H1 (cell line): ENCODE data around the gene LRRC26. TPM values are rescaled to one million over a fixed set of nuclear protein-coding genes. Genes with fewer than 3 reads are reported as not detected.

Experiments used
- CTCF ChIA-PET: fragments of 300-600 bp; sonication (Branson Sonifier 250); formaldehyde crosslinking; loops from one replicate; lab custom pipeline; 2021; ENCODE audit not compliant: partially characterized antibody; lab: Charles Lee
- POLR2A ChIA-PET: fragments of 300-600 bp; sonication (Branson Sonifier 250); formaldehyde crosslinking; loops from one replicate; lab custom pipeline; 2021; ENCODE audit warnings: inconsistent platforms; ENCODE audit not compliant: partially characterized antibody; lab: Charles Lee
- DNase-seq, 2 experiments: peaks; one replicate each; pipeline versions ENCODE4 v3.0.0 to v3.0.0-alpha.2; 2010 to 2022; ENCODE audit warnings: low spot score in 2 of 2, low read depth in 1 of 2, mixed read lengths in 1 of 2
- FAIRE-seq: peaks from 2 replicates; lab custom pipeline; 2011; peaks lifted over from hg19 to GRCh38; lab: Jason Lieb, UNC
- H2AFZ ChIP-seq: 2 replicates; pipeline ENCODE4 v1.8.1; 2012; ENCODE audit warnings: low read length, inconsistent platforms
- H2AK5ac ChIP-seq: 2 replicates; pipeline ENCODE4 v1.6.1; 2013; ENCODE audit warnings: low read depth, low read length
- H2BK120ac ChIP-seq: replicated peaks from 2 replicates; pipeline ENCODE3; 2013; ENCODE audit warnings: low read depth, low read length, inconsistent platforms
- H2BK12ac ChIP-seq: 2 replicates; pipeline ENCODE4 v1.6.1; 2013; ENCODE audit warnings: low read depth, low read length
- H2BK15ac ChIP-seq: 2 replicates; pipeline ENCODE4 v1.6.1; 2013; ENCODE audit warnings: low read length
- H2BK20ac ChIP-seq: 2 replicates; pipeline ENCODE4 v1.6.1; 2013; ENCODE audit warnings: low read length
- H2BK5ac ChIP-seq: 2 replicates; pipeline ENCODE4 v1.6.1; 2013; ENCODE audit warnings: low read depth, low read length
- H3K14ac ChIP-seq: 2 replicates; pipeline ENCODE4 v1.6.1; 2013; ENCODE audit warnings: inconsistent platforms; ENCODE audit not compliant: insufficient read length
- H3K18ac ChIP-seq: 2 replicates; pipeline ENCODE4 v1.6.1; 2013; ENCODE audit warnings: low read length; ENCODE audit errors: extremely low read depth
- H3K23ac ChIP-seq: 2 replicates; pipeline ENCODE4 v1.6.1; 2013; ENCODE audit warnings: inconsistent platforms; ENCODE audit not compliant: insufficient read length
- H3K23me2 ChIP-seq: 2 replicates; pipeline ENCODE4 v1.6.1; 2013; ENCODE audit warnings: low read depth, low read length
- H3K27ac ChIP-seq: 2 replicates; pipeline ENCODE4 v1.6.1; 2011; ENCODE audit warnings: low read depth, low read length, inconsistent platforms
- H3K27me3 ChIP-seq, 4 experiments: replicated peaks in 1 of 4; 1 replicate in 1 of 4; 2 replicates in 3 of 4; pipeline versions ENCODE4 v1.6.1 to v1.8.1; 2011 to 2013; ENCODE audit warnings: low read length in 3 of 4, mild to moderate bottlenecking in 3 of 4, inconsistent platforms in 2 of 4, mixed read lengths in 2 of 4, moderate library complexity in 1 of 4; ENCODE audit not compliant: control insufficient read depth in 3 of 4, insufficient read depth in 3 of 4; ENCODE audit errors: extremely low read depth in 1 of 4
- H3K36me3 ChIP-seq, 4 experiments: 2 replicates each; pipeline versions ENCODE4 v1.6.1 to v1.8.1; 2011 to 2013; ENCODE audit warnings: mild to moderate bottlenecking in 4 of 4, low read length in 3 of 4, moderate library complexity in 2 of 4, control low read depth in 1 of 4, inconsistent platforms in 1 of 4; ENCODE audit not compliant: insufficient read depth in 4 of 4, control insufficient read depth in 2 of 4
- H3K4ac ChIP-seq: replicated peaks from 2 replicates; pipeline ENCODE3; 2013; ENCODE audit warnings: low read length, low read depth, mixed read lengths, inconsistent platforms; ENCODE audit not compliant: insufficient read length
- H3K4me1 ChIP-seq, 4 experiments: replicated peaks in 1 of 4; 1 replicate in 1 of 4; 2 replicates in 3 of 4; pipeline versions ENCODE4 v1.6.1 to v1.8.1; 2011 to 2013; ENCODE audit warnings: low read length in 3 of 4, inconsistent platforms in 2 of 4, mixed read lengths in 1 of 4; ENCODE audit not compliant: insufficient read depth in 4 of 4, control insufficient read depth in 3 of 4
- H3K4me2 ChIP-seq, 2 experiments: 2 replicates each; pipeline versions ENCODE4 v1.6.1 to v1.8.1; 2011 to 2013; ENCODE audit warnings: low read depth in 2 of 2, low read length in 2 of 2, control low read depth in 1 of 2, inconsistent platforms in 1 of 2, mild to moderate bottlenecking in 1 of 2; ENCODE audit not compliant: insufficient read depth in 1 of 2
- H3K4me3 ChIP-seq, 4 experiments: fragments of 200-600, 300-600 bp in 1 of 4; sonication (generic), shearing (Covaris generic), sonication (Bioruptor Twin) in 1 of 4; 2 replicates each; pipeline versions ENCODE4 v1.5.1 to v1.8.1; 2011 to 2016; ENCODE audit warnings: low read length in 4 of 4, low read depth in 3 of 4, control low read depth in 2 of 4, inconsistent platforms in 2 of 4, mild to moderate bottlenecking in 2 of 4, mixed read lengths in 1 of 4, moderate library complexity in 1 of 4; ENCODE audit not compliant: insufficient read depth in 2 of 4; ENCODE audit errors: extremely low read depth in 1 of 4
- H3K56ac ChIP-seq: replicated peaks from 2 replicates; pipeline ENCODE3; 2013; ENCODE audit warnings: low read depth, mild to moderate bottlenecking, mixed read lengths, low read length, inconsistent platforms; ENCODE audit not compliant: insufficient read length
- H3K79me1 ChIP-seq: 2 replicates; pipeline ENCODE4 v1.6.1; 2013; ENCODE audit warnings: low read depth, low read length, control low read depth
- H3K79me2 ChIP-seq, 2 experiments: 2 replicates each; pipeline versions ENCODE4 v1.6.1 to v1.8.1; 2012 to 2013; ENCODE audit warnings: low read length in 2 of 2, mild to moderate bottlenecking in 2 of 2, inconsistent platforms in 1 of 2; ENCODE audit not compliant: insufficient read depth in 2 of 2, control insufficient read depth in 1 of 2
- H3K9ac ChIP-seq, 4 experiments: replicated peaks in 1 of 4; 1 replicate in 1 of 4; 2 replicates in 3 of 4; pipeline versions ENCODE4 v1.6.1 to v1.8.1; 2011 to 2013; ENCODE audit warnings: low read depth in 3 of 4, low read length in 3 of 4, control low read depth in 2 of 4, mild to moderate bottlenecking in 2 of 4, moderate library complexity in 2 of 4, inconsistent platforms in 1 of 4; ENCODE audit errors: extremely low read depth in 1 of 4
- H3K9me3 ChIP-seq, 2 experiments: 2 replicates each; pipeline versions ENCODE4 v1.6.1 to v1.8.1; 2012 to 2013; ENCODE audit warnings: mild to moderate bottlenecking in 2 of 2, moderate library complexity in 2 of 2, control low read depth in 1 of 2, inconsistent platforms in 1 of 2, low read depth in 1 of 2, low read length in 1 of 2, mixed read lengths in 1 of 2; ENCODE audit not compliant: insufficient read depth in 2 of 2
- H4K20me1 ChIP-seq, 2 experiments: replicated peaks in 1 of 2; 2 replicates each; pipeline versions ENCODE3 to v1.8.1; 2011 to 2013; ENCODE audit warnings: inconsistent platforms in 2 of 2, low read length in 2 of 2, mild to moderate bottlenecking in 1 of 2; ENCODE audit not compliant: insufficient read depth in 2 of 2, control insufficient read depth in 1 of 2
- H4K5ac ChIP-seq: 2 replicates; pipeline ENCODE4 v1.6.1; 2013; ENCODE audit warnings: low read length, low read depth, mixed read lengths, inconsistent platforms; ENCODE audit not compliant: insufficient read length
- H4K8ac ChIP-seq: 2 replicates; pipeline ENCODE4 v1.8.0; 2013; ENCODE audit warnings: mild to moderate bottlenecking, moderate library complexity, low read length, inconsistent platforms; ENCODE audit not compliant: insufficient read depth; ENCODE audit errors: extremely low read depth
- H4K91ac ChIP-seq: replicated peaks from 2 replicates; pipeline ENCODE3; 2013; ENCODE audit warnings: low read length, mixed read lengths, inconsistent platforms; ENCODE audit not compliant: insufficient read length
- CHD2 ChIP-seq: IDR thresholded peaks from 2 replicates; pipeline ENCODE4 v1.6.1; 2012; ENCODE audit warnings: low read length, improper control_type of control experiment
- CTCF ChIP-seq, 3 experiments: IDR thresholded peaks; 1 replicate in 2 of 3; 2 replicates in 1 of 3; pipeline versions ENCODE4 v1.5.1 to v1.6.1; 2011; ENCODE audit warnings: low read length in 3 of 3, mild to moderate bottlenecking in 3 of 3, inconsistent platforms in 2 of 3, low read depth in 1 of 3, moderate library complexity in 1 of 3; ENCODE audit not compliant: insufficient read depth in 1 of 3; ENCODE audit errors: control extremely low read depth in 1 of 3
- GABPA ChIP-seq: IDR thresholded peaks from 2 replicates; pipeline ENCODE4 v1.6.1; 2011; ENCODE audit warnings: mild to moderate bottlenecking, low read length, moderate library complexity, borderline replicate concordance; ENCODE audit not compliant: insufficient read depth
- JUN ChIP-seq: IDR thresholded peaks from 2 replicates; pipeline ENCODE4 v1.6.1; 2011; ENCODE audit warnings: low read depth, mild to moderate bottlenecking, improper control_type of control experiment, low read length
- MAFK ChIP-seq: IDR thresholded peaks from 2 replicates; pipeline ENCODE4 v1.6.1; 2012; ENCODE audit warnings: low read depth, mild to moderate bottlenecking, improper control_type of control experiment, low read length
- PHF8 ChIP-seq: fragments of 200-600 bp; sonication (generic); conservative IDR thresholded peaks from 2 replicates; pipeline ENCODE4 v1.7.1; 2012; ENCODE audit warnings: low read depth, mild to moderate bottlenecking, inconsistent platforms, low read length, moderate library complexity
- POLR2AphosphoS5 ChIP-seq: IDR thresholded peaks from 2 replicates; pipeline ENCODE4 v1.6.1; 2011; ENCODE audit warnings: low read depth, low read length
- RBBP5 ChIP-seq: IDR thresholded peaks from 2 replicates; pipeline ENCODE4 v1.7.1; 2012; ENCODE audit warnings: low read depth, mild to moderate bottlenecking, inconsistent platforms, low read length, moderate library complexity, borderline replicate concordance
- SP1 ChIP-seq: IDR thresholded peaks from 2 replicates; pipeline ENCODE4 v1.6.1; 2011; ENCODE audit warnings: low read depth, low read length
- WGBS, 2 experiments: shearing (Covaris generic) in 1 of 2; methylation state at CpG; one replicate each; pipeline versions ENCODE4 v1.1.6 to v1.1.7; 2013 to 2015; ENCODE audit warnings: low lambda C conversion rate in 2 of 2, mixed read lengths in 2 of 2, inconsistent platforms in 1 of 2, low coverage in 1 of 2, missing lambda C conversion rate in 1 of 2; ENCODE audit not compliant: insufficient replicate concordance in 2 of 2, insufficient coverage in 1 of 2, insufficient read length in 1 of 2; ENCODE audit errors: extremely low coverage in 1 of 2, missing lambda C conversion rate in 1 of 2; 5-methylcytosine and 5-hydroxymethylcytosine counted together
- polyA plus RNA-seq, 7 experiments: library from polyadenylated mRNA; depleted of rRNA in 3 of 7; stranded (reverse) in 5 of 7; unstranded in 2 of 7; fragments of >200 nt in 5 of 7; fragments of 200-250 nt in 2 of 7; gene quantifications; 1 replicate in 5 of 7; 2 replicates in 1 of 7; 4 replicates in 1 of 7; pipeline versions ENCODE4 v1.2.1 to v1.2.3, GENCODE V29; 2011 to 2013; ENCODE audit warnings: missing spikeins in 2 of 7, mixed read lengths in 2 of 7
- total RNA-seq: library from RNA; stranded (reverse); fragmentation: NEBNext Ultra II Directional; extraction: Animal tissue kit (Norgen Biotek cat#: 25700); gene quantifications from 2 replicates; pipeline ENCODE4 v1.2.1, GENCODE V29; 2021

LRRC26 gene
- total and polyA plus RNA-seq, 2 of the 8 experiments (the other 6 are each of a cell fraction or from before 2014, with no cell fraction given): 0.34 to 0.85 TPM

- H2BK12ac ChIP-seq: no peak overlapping the region
- H4K20me1 ChIP-seq: peaks cover 1 to 21% of the 10 kb centered on the region in 2 experiments
- no peak overlapping the region for H3K23ac ChIP-seq
- 0 out of 2 replicates have a peak overlapping the region, but pooled peaks have one; percentile 25 for H2BK15ac ChIP-seq
- H3K4ac ChIP-seq: no peak overlapping the region
- FAIRE-seq (no peak), DNase-seq (no peak)
- POLR2A ChIA-PET: no interaction called here
- H3K79me2 ChIP-seq: no peaks in the 10 kb centered on the region
- H3K4me2 ChIP-seq: no peak overlapping the region
- H3K56ac ChIP-seq: no peak overlapping the region
- WGBS, 2 experiments: 89% methylated on average over 24 of the region's 24 CpGs; no CpG with 5 or more reads in 1 of the 2 experiments
- peaks cover 25 to 66% (median 60%) of the 10 kb centered on the region in 4 experiments for H3K27me3 ChIP-seq
- no peaks in the 10 kb centered on the region for H3K9me3 ChIP-seq
- peaks cover 4% of the 10 kb centered on the region; the same call in 1 of the 2 replicates for H3K23me2 ChIP-seq
- CTCF ChIA-PET: interaction anchor here (0.7 to 1.5 kb wide), 3 partner anchors 47 to 95 kb away, joined by 3 to 4 read pairs (median 3); partner anchors contain the start of gene RNF224
- no peak overlapping the region for H2AK5ac ChIP-seq
- no peak overlapping the region for H3K18ac ChIP-seq
- H3K4me1 ChIP-seq: peaks cover 0 to 14% (median 11%) of the 10 kb centered on the region in 4 experiments; a peak in 6 of 7 replicates
- no peak overlapping the region for H4K91ac ChIP-seq
- H3K36me3 ChIP-seq: no peaks in the 10 kb centered on the region
- H2BK120ac ChIP-seq: no peak overlapping the region
- H3K27ac ChIP-seq: no peak overlapping the region
- no peak overlapping the region for H2AFZ ChIP-seq
- H4K5ac ChIP-seq: no peak overlapping the region
- H4K8ac ChIP-seq: no peak overlapping the region
- no peak overlapping the region for H2BK20ac ChIP-seq
- no peak overlapping the region for H3K14ac ChIP-seq
- H3K79me1 ChIP-seq: 0 out of 2 replicates have a peak, but pooled peaks cover 2% of the 10 kb centered on the region
- H3K4me3 ChIP-seq: no peak overlapping the region
- H3K9ac ChIP-seq: no peak overlapping the region
- no peak overlapping the region for H2BK5ac ChIP-seq
- TF ChIP-seq PHF8 (no peak), MAFK (no peak), GABPA (no peak), CHD2 (no peak), CTCF (IDR thresholded peaks at IDR 0.05; ENCODE audit: control extremely low read depth in 1 of 3, insufficient read depth in 1 of 3, low read depth in 1 of 3, low read length in 3 of 3) (no peak), SP1 (no peak), POLR2AphosphoS5 (no peak), RBBP5 (no peak), JUN (no peak)
Observed at GRCh38 chr9:137141976-137142936, 27.6 kb downstream of the LRRC26 start.
